Glutamatergic neuron (in vitro differentiated cells): ENCODE results near the gene GCLC. TPM values are rescaled to one million over a fixed set of nuclear protein-coding genes. Genes with fewer than 3 reads are reported as not detected.

ENCODE experiments used
- DNase-seq: peaks from one replicate; pipeline ENCODE4 v3.0.0; 2022
- H3K27ac Mint-ChIP-seq: one replicate; pipeline ENCODE4 v1.8.0; 2020; ENCODE audit warnings: mild to moderate bottlenecking, mixed read lengths, inconsistent platforms; ENCODE audit not compliant: unreplicated experiment
- H3K27me3 Mint-ChIP-seq: one replicate; pipeline ENCODE4 v1.8.0; 2020; ENCODE audit warnings: mild to moderate bottlenecking, moderate library complexity, mixed read lengths, inconsistent platforms; ENCODE audit not compliant: unreplicated experiment
- H3K36me3 Mint-ChIP-seq: one replicate; pipeline ENCODE4 v1.8.0; 2020; ENCODE audit warnings: mild to moderate bottlenecking, mixed read lengths, inconsistent platforms; ENCODE audit not compliant: unreplicated experiment
- H3K4me1 Mint-ChIP-seq: one replicate; pipeline ENCODE4 v1.8.0; 2020; ENCODE audit warnings: mild to moderate bottlenecking, low read depth, mixed read lengths, inconsistent platforms; ENCODE audit not compliant: unreplicated experiment
- H3K4me3 Mint-ChIP-seq: one replicate; pipeline ENCODE4 v1.8.0; 2020; ENCODE audit warnings: mild to moderate bottlenecking, mixed read lengths, inconsistent platforms; ENCODE audit not compliant: unreplicated experiment
- H3K9me3 Mint-ChIP-seq: one replicate; pipeline ENCODE4 v1.8.0; 2020; ENCODE audit warnings: mild to moderate bottlenecking, moderate library complexity, mixed read lengths, inconsistent platforms; ENCODE audit not compliant: unreplicated experiment
- total RNA-seq: library from RNA; stranded (reverse); fragmentation: NEBNext Ultra II Directional; extraction: Animal tissue kit (Norgen Biotek cat#: 25700); gene quantifications from one replicate; pipeline ENCODE4 v1.2.1, GENCODE V29; 2021; ENCODE audit not compliant: unreplicated experiment
- TF ChIP-seq, protein P1 (sequence below): fragments of 200-600 bp; sonication (generic); IDR thresholded peaks from one replicate; pipeline ENCODE4 v1.5.0; 2021; ENCODE audit not compliant: partially characterized antibody, unreplicated experiment

GCLC gene
- total RNA-seq, 1 donor from 2014 or later: 29.1 TPM

DNA sequence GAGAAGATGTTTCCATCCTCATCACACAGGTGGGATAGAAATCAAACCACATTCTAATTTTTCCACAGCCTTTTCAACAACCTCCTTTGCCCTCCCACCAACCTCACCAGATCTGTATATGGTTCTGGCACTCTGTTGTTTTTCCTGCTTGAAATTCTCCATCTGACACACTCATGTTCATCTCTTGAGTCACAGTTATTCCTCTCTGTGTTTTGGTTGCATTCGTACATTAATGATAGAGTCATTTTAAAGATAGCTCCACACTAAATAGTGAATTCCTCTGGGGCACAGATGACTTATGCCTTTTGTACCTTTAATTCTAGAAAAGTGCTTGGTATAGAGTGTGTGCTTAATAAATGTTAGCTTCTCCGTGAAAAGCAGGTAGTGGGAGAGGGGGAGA is 1.4 kb upstream of the GCLC start:
- Mint-ChIP-seq H3K4me1 (peaks cover 7% of the 10 kb centered on the region), H3K27ac (no peak overlapping the region), H3K27me3 (peaks cover 4% of the 10 kb centered on the region), H3K9me3 (peaks cover 4% of the 10 kb centered on the region), H3K36me3 (peaks cover 9% of the 10 kb centered on the region), H3K4me3 (peak overlapping the region; percentile 49)
- TF ChIP-seq, protein P1, sequence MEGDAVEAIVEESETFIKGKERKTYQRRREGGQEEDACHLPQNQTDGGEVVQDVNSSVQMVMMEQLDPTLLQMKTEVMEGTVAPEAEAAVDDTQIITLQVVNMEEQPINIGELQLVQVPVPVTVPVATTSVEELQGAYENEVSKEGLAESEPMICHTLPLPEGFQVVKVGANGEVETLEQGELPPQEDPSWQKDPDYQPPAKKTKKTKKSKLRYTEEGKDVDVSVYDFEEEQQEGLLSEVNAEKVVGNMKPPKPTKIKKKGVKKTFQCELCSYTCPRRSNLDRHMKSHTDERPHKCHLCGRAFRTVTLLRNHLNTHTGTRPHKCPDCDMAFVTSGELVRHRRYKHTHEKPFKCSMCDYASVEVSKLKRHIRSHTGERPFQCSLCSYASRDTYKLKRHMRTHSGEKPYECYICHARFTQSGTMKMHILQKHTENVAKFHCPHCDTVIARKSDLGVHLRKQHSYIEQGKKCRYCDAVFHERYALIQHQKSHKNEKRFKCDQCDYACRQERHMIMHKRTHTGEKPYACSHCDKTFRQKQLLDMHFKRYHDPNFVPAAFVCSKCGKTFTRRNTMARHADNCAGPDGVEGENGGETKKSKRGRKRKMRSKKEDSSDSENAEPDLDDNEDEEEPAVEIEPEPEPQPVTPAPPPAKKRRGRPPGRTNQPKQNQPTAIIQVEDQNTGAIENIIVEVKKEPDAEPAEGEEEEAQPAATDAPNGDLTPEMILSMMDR: no peak
- DNase-seq: no peak

DNA sequence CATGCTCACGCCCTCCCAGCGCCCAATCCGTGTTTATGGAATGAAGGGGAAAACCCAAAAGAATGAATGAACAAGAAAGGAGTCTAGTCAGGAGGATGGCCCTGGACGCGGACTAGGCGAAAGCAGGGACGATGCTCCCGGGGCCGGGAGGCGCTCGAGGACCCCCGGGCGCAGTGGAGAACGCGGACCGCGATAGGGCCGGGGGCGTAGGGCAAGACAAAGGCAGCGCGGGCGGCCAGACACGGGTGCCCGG is 758 bp downstream of the GCLC start:
- Mint-ChIP-seq H3K4me3 (peak overlapping the region; percentile 98), H3K27ac (peak overlapping the region; percentile 96), H3K36me3 (peaks cover 2% of the 10 kb centered on the region), H3K9me3 (peaks cover 3% of the 10 kb centered on the region), H3K4me1 (peaks cover 7% of the 10 kb centered on the region), H3K27me3 (peaks cover 4% of the 10 kb centered on the region)
- TF ChIP-seq, protein P1: no peak
- DNase-seq: no peak

DNA sequence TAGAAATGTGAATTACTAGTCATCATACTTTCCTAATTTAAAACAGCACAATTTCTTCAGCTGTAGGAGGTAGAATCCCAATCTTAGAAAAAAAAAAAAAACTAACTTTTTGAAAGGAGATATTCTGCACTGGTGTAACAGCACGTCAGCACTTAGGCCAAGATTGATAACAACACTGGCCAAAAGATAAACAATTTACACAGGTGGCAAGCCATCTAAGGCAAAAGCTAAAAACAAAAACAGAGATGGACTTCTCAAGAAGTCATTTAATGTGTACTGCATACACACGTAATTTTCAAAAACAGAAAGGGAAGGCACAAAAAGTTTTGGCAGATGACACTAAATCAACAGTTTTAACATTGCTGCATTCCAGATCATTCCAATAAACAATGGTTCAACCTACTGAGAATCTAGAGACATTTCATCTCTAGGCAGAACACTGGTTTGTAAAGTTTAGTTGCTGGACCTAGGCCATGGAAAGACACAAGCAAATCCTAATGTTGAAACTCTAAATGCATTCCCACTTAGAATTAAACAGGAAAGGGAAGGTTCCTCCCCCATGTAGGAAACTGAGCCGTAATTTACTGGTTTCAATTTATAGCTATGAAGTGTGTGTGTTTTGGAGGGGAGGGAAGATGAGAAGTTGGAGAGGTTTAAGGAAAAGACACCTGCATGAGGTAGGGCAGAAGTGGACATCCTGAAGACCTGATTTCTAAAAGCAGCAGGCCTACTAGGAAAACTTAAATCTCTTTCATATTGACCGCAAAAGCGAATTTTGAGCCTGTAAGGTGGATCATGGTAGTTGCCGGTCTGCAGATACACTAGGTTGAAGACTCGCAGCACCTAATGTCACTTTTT is 1.3 kb downstream of the GCLC start:
- TF ChIP-seq, protein P1: no peak
- DNase-seq: no peak
- Mint-ChIP-seq H3K4me1 (peaks cover 6% of the 10 kb centered on the region), H3K27ac (peak overlapping the region; percentile 96), H3K27me3 (peaks cover 4% of the 10 kb centered on the region), H3K36me3 (no peaks in the 10 kb centered on the region), H3K9me3 (peaks cover 3% of the 10 kb centered on the region), H3K4me3 (peak overlapping the region; percentile 98)

DNA sequence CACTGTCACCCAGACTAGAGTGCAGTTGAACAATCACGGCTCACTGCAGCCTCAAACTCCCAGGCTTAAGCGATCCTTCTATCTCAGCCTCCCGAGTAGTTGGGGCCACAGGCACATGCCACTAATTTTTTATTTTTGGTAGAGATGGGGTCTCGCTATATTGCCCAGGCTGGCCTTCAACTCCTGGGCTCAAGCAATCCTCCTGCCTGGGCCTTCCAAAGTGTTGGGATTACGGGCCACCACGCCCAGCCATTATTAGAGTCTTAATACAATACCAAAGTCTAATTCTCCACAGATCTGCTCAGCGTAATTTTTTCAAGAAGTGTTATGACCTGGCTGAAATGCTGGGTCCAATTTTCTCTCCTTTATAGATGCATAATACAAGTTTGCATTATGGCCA is 3.0 kb downstream of the GCLC start:
- Mint-ChIP-seq H3K36me3 (no peaks in the 10 kb centered on the region), H3K4me1 (no peaks in the 10 kb centered on the region), H3K27me3 (peaks cover 4% of the 10 kb centered on the region), H3K27ac (no peak overlapping the region), H3K9me3 (peaks cover 3% of the 10 kb centered on the region), H3K4me3 (no peak overlapping the region)
- TF ChIP-seq, protein P1: no peak
- DNase-seq: no peak

DNA sequence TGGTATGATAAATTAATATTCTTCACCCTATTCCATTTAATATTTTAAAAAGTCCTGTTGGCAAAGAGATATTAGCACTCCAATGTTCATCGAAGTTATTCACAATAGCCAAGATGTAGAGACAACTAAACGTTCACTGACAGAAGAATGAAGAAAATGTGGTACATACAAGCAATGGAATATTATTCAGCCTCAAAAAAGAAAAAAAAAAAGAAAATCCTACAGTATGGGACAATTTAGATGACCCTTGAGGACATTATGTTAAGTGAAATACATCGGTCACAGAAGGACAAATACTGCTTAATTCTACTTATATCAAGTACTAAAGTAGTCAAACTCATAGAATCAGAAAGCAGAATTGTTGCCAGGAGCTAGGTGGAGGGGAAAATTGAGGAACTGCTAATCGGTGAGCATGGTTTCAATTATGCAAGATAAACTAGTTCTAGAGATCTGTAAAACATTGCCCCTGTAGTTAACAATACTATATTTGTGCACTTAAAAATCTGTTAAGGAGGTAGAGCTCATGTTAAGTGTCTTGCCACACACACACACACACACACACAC is 4.7 kb downstream of the GCLC start:
- no peak overlapping the region for H3K4me3 Mint-ChIP-seq
- no peak overlapping the region for H3K27ac Mint-ChIP-seq
- no peak for DNase-seq
- H3K27me3 Mint-ChIP-seq: peaks cover 4% of the 10 kb centered on the region
- TF ChIP-seq, protein P1: no peak
- H3K4me1 Mint-ChIP-seq: no peaks in the 10 kb centered on the region
- no peaks in the 10 kb centered on the region for H3K36me3 Mint-ChIP-seq
- peaks cover 3% of the 10 kb centered on the region for H3K9me3 Mint-ChIP-seq
